Progenitor cell of endocrine pancreas (in vitro differentiated cells): ENCODE measurements around the gene ZNF407. TPM values are rescaled to one million over a fixed set of nuclear protein-coding genes. Genes with fewer than 3 reads are reported as not detected.

Experiments used
- DNase-seq: peaks from one replicate; pipeline ENCODE4 v3.0.0; 2021; ENCODE audit warnings: low spot score; ENCODE audit not compliant: unreplicated experiment
- H3K27ac Mint-ChIP-seq: 2 replicates; pipeline ENCODE4 v1.8.0; 2021; ENCODE audit warnings: mild to moderate bottlenecking, moderate library complexity, mixed read lengths
- H3K27me3 Mint-ChIP-seq: 2 replicates; pipeline ENCODE4 v1.8.0; 2021; ENCODE audit warnings: mixed read lengths
- H3K36me3 Mint-ChIP-seq: 2 replicates; pipeline ENCODE4 v1.8.0; 2022; ENCODE audit warnings: mixed read lengths; ENCODE audit not compliant: insufficient read depth
- H3K4me1 Mint-ChIP-seq: 2 replicates; pipeline ENCODE4 v1.8.0; 2021; ENCODE audit warnings: low read depth, mixed read lengths
- H3K4me3 Mint-ChIP-seq: 2 replicates; pipeline ENCODE4 v1.8.0; 2021; ENCODE audit warnings: low read depth, mild to moderate bottlenecking, moderate library complexity, mixed read lengths
- H3K9me3 Mint-ChIP-seq: 2 replicates; pipeline ENCODE4 v1.8.0; 2021; ENCODE audit warnings: low read depth, mixed read lengths
- total RNA-seq: library from RNA; stranded (reverse); gene quantifications from 2 replicates; pipeline ENCODE4 v1.2.1, GENCODE V29; 2021
- TF ChIP-seq, protein P1 (sequence below): fragments of 200-600 bp; sonication (generic); IDR thresholded peaks from one replicate; pipeline ENCODE4 v1.5.0; 2021; ENCODE audit warnings: antibody characterized with exemption, mild to moderate bottlenecking; ENCODE audit not compliant: unreplicated experiment

ZNF407 gene
- total RNA-seq, 1 donor from 2014 or later: 18.1 TPM

GRCh38 chr18:74631623-74632350 lies 34.1 kb downstream of the ZNF407 start:
- H3K27me3 Mint-ChIP-seq: no peaks in the 10 kb centered on the region
- TF ChIP-seq, protein P1, sequence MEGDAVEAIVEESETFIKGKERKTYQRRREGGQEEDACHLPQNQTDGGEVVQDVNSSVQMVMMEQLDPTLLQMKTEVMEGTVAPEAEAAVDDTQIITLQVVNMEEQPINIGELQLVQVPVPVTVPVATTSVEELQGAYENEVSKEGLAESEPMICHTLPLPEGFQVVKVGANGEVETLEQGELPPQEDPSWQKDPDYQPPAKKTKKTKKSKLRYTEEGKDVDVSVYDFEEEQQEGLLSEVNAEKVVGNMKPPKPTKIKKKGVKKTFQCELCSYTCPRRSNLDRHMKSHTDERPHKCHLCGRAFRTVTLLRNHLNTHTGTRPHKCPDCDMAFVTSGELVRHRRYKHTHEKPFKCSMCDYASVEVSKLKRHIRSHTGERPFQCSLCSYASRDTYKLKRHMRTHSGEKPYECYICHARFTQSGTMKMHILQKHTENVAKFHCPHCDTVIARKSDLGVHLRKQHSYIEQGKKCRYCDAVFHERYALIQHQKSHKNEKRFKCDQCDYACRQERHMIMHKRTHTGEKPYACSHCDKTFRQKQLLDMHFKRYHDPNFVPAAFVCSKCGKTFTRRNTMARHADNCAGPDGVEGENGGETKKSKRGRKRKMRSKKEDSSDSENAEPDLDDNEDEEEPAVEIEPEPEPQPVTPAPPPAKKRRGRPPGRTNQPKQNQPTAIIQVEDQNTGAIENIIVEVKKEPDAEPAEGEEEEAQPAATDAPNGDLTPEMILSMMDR: no peak
- H3K4me1 Mint-ChIP-seq: peaks cover 7% of the 10 kb centered on the region
- DNase-seq: no peak
- no peak overlapping the region for H3K27ac Mint-ChIP-seq
- H3K36me3 Mint-ChIP-seq: peaks cover 13% of the 10 kb centered on the region
- H3K9me3 Mint-ChIP-seq: no peaks in the 10 kb centered on the region
- no peak overlapping the region for H3K4me3 Mint-ChIP-seq

GRCh38 chr18:74632351-74632679 lies 34.6 kb downstream of the ZNF407 start:
- DNase-seq: no peak
- Mint-ChIP-seq H3K36me3 (peaks cover 13% of the 10 kb centered on the region), H3K27ac (no peak overlapping the region), H3K27me3 (no peaks in the 10 kb centered on the region), H3K4me1 (peaks cover 7% of the 10 kb centered on the region), H3K9me3 (no peaks in the 10 kb centered on the region), H3K4me3 (no peak overlapping the region)
- TF ChIP-seq, protein P1: no peak

- H3K36me3 Mint-ChIP-seq: peaks cover 13% of the 10 kb centered on the region
- TF ChIP-seq, protein P1: no peak
Observed at GRCh38 chr18:74632856-74633255, 35.2 kb downstream of the ZNF407 start.

GRCh38 chr18:74633652-74634352 lies 36.1 kb downstream of the ZNF407 start:
- no peak overlapping the region for H3K27ac Mint-ChIP-seq
- H3K36me3 Mint-ChIP-seq: peaks cover 13% of the 10 kb centered on the region
- H3K27me3 Mint-ChIP-seq: no peaks in the 10 kb centered on the region
- DNase-seq: no peak
- TF ChIP-seq, protein P1: no peak
- peaks cover 7% of the 10 kb centered on the region for H3K4me1 Mint-ChIP-seq
- no peaks in the 10 kb centered on the region for H3K9me3 Mint-ChIP-seq
- no peak overlapping the region for H3K4me3 Mint-ChIP-seq

More at GRCh38 chr18:74632856-74633255, 35.2 kb downstream of the ZNF407 start:
- no peak for DNase-seq
- Mint-ChIP-seq H3K4me3 (no peak overlapping the region), H3K27ac (no peak overlapping the region), H3K9me3 (no peaks in the 10 kb centered on the region), H3K27me3 (no peaks in the 10 kb centered on the region), H3K4me1 (peaks cover 7% of the 10 kb centered on the region)

DNA sequence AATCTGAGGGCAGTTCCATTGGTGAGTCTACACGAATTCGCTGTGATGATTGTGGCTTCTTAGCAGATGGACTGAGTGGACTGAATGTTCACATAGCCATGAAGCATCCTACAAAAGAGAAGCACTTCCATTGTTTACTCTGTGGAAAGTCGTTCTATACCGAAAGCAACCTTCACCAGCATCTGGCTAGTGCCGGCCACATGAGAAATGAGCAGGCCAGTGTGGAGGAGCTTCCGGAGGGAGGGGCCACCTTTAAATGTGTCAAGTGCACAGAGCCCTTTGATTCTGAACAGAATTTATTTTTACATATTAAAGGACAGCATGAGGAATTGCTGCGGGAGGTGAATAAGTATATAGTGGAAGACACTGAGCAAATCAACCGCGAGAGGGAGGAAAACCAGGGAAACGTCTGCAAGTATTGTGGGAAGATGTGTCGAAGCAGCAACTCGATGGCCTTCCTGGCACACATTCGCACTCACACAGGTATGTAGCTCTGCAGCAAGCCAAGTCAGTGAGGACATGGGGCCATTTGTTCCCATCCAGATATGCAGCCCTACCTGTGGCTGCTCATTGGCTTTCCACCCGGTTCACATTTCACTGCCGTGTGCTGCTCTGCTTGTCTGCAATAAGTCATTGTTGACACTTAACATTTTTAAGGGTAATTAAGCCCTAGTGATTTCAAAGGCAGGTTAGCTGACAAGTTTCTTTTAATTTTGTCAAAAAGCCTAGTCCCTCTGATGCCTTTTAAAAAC lies 37.7 kb downstream of the ZNF407 start:
- Mint-ChIP-seq H3K36me3 (peaks cover 13% of the 10 kb centered on the region), H3K4me1 (peaks cover 7% of the 10 kb centered on the region), H3K27me3 (no peaks in the 10 kb centered on the region), H3K4me3 (no peak overlapping the region), H3K9me3 (no peaks in the 10 kb centered on the region), H3K27ac (no peak overlapping the region)
- no peak for DNase-seq
- TF ChIP-seq, protein P1: no peak
